GM12892 (cell line): ENCODE results near the gene OR10G8.

Experiments
- POLR2A ChIP-seq: IDR thresholded peaks from 2 replicates; pipeline ENCODE4 v1.6.1; 2011; ENCODE audit warnings: low read depth, low read length, control low read depth
- POLR2AphosphoS5 ChIP-seq: IDR thresholded peaks from 2 replicates; pipeline ENCODE4 v1.6.1; 2011; ENCODE audit warnings: low read depth, low read length, control low read depth

DNA sequence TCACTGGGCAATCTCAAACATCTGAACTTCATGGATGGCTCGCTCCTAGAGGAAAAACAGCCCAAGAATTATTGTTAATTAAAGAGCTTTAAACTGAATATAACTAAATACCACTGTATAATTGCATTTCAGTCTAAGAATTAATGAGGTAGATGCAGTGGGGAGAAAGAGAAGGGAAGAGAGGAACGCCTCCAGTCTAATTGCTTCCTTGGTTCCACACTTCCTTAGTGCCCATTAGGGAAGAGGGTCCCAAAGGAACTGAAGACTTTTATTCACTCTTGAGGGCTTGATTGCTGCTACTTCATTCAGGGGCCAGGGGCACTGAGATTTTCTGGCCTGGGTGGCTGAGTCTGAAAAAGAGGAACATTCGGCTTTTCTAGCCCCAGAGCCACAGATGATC is 26.4 kb downstream of the OR10G8 start:
- TF ChIP-seq POLR2A (no peak), POLR2AphosphoS5 (no peak)
